ENCODE measurements around the gene VEGFB.

- TF ChIP-seq CTCF (IDR thresholded peaks at IDR 0.05) (no peak), EZH2 (IDR thresholded peaks at IDR 0.05) (no peak), EZH2phosphoT487 (IDR thresholded peaks at IDR 0.05) (no peak)
Measured at GRCh38 chr11:64278576-64279190, 44.3 kb downstream of the VEGFB start.
